Measurements from ENCODE around the gene REEP1.

DNA sequence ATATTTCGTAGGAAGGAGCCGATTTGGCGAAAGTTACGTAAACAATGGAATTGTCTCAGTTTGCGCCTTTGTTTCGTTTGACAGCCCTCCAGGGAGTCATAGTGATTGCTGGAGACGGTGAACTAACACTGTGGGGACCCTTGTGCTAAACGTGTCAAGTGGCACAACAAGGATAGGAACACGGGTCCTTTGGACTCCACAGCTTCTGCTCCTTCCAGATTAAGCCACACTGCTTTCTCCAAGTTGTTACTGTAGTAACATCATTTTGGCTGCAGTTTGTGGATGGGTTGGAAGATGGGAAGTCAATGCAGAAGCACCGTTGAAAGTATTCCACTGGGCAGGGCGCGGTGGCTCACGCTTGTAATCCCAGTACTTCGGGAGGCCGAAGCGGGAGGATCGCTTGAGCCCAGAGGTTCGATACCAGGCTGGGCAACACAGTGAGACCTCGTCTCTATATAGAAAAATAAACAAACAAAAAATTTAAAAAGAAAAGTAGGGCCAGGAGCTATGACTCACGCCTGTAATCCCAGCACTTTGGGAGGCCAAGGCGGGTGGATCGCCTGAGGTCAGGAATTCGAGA lies 141.5 kb downstream of the REEP1 start:
- no peak for TF ChIP-seq POLR2AphosphoS5 (IDR thresholded peaks at IDR 0.05; ENCODE audit: low read depth, low read length)
- TF ChIP-seq REST (IDR thresholded peaks at IDR 0.05; ENCODE audit: insufficient read depth in 1 of 2, low read depth in 2 of 2, low read length in 2 of 2) = no peak
- TF ChIP-seq TAF1 (IDR thresholded peaks at IDR 0.05; ENCODE audit: borderline replicate concordance, insufficient read depth, low read length) = no peak
- TF ChIP-seq SIN3A (IDR thresholded peaks at IDR 0.05; ENCODE audit: borderline replicate concordance, insufficient read depth, low read length) = no peak

Data from PFSK-1 (cell line).